Measurements from ENCODE around the gene SLX4IP.

- TF ChIP-seq PHF8 (IDR thresholded peaks at IDR 0.05; ENCODE audit: borderline replicate concordance, low read depth) (no peak), CTCF (IDR thresholded peaks at IDR 0.05) (no peak), HES2 (IDR thresholded peaks at IDR 0.05) (peak; percentile 52; the same call in 1 of the 2 replicates), HOXA7 (CRISPR knock-in tag; IDR thresholded peaks at IDR 0.05) (no peak), EP300 (IDR thresholded peaks at IDR 0.05) (peak in 1 of 2 experiments; percentile 47; a peak in 2 of 5 replicates), PBX3 (IDR thresholded peaks at IDR 0.05) (0 out of 2 replicates have a peak, but pooled peaks have one; percentile 56), BCL3 (IDR thresholded peaks at IDR 0.05) (0 out of 3 replicates have a peak, but pooled peaks have one; percentile 46)
These were observed 169.1 kb downstream of the SLX4IP start for GRCh38 chr20:10603971-10604864.
